ENCODE results near the gene COL4A6. TPM values are rescaled to one million over a fixed set of nuclear protein-coding genes. Genes with fewer than 3 reads are reported as not detected.
A peak's percentile ranks its signal among the peaks of the same experiment; 100 is the strongest.
"Not testable (repeated sequence)": the region's sequence is repeated elsewhere in the genome, so short reads cannot be mapped to it uniquely, and the experiment has no call there.

The COL4A6 gene
- total RNA-seq (ENCODE audit: low replicate concordance): 40.5 and 62.6 TPM in 2 replicates

GRCh38 chrX:108438110-108438623 lies at the start of gene COL4A6:
TSS of gene COL4A6 (minus strand) at chrX:108438422. CDS start at chrX:108438196, 226 bp downstream.
- Mint-ChIP-seq H3K27me3 (ENCODE audit: insufficient read depth, low read depth) (peaks cover 5% of the 10 kb centered on the region), H3K27ac (peak within 1 kb of the TSS; percentile 100), H3K36me3 (peaks cover 10% of the 10 kb centered on the region), H3K4me1 (peaks cover 41% of the 10 kb centered on the region), H3K4me3 (peak within 1 kb of the TSS; percentile 100), H3K9me3 (no peaks in the 10 kb centered on the region)
- H3K36me3 ChIP-seq: peaks cover under 1% of the 10 kb centered on the region
- H3K4me2 ChIP-seq: peak within 1 kb of the TSS; percentile 91
- H2AFZ ChIP-seq (replicated peaks): peak within 1 kb of the TSS; percentile 98
- H4K20me1 ChIP-seq (ENCODE audit: low read depth): no peaks in the 10 kb centered on the region
- H3K9ac ChIP-seq: no peak within 1 kb of the TSS
- H3F3A ChIP-seq (ENCODE audit: low read depth): peaks cover 30% of the 10 kb centered on the region
- H3K9me3 ChIP-seq (ENCODE audit: low read depth): no peaks in the 10 kb centered on the region
- TF ChIP-seq EZH2phosphoT487 (IDR thresholded peaks at IDR 0.05): no peak
- TF ChIP-seq EZH2 (IDR thresholded peaks at IDR 0.05): no peak
- no peak for TF ChIP-seq CTCF (IDR thresholded peaks at IDR 0.05)
- H3K4me3 ChIP-seq: peak within 1 kb of the TSS; percentile 84
- H3K27me3 ChIP-seq: no peaks in the 10 kb centered on the region
- peak; percentile 72 for DNase-seq (ENCODE audit: low spot score)
- peaks cover 55% of the 10 kb centered on the region for H3K79me2 ChIP-seq (ENCODE audit: low read depth)
- peaks cover 31% of the 10 kb centered on the region for H3K4me1 ChIP-seq
- peak within 1 kb of the TSS; percentile 82 for H3K27ac ChIP-seq

- peaks cover 2% of the 10 kb centered on the region for H3K27me3 Mint-ChIP-seq (ENCODE audit: insufficient read depth, low read depth)
- H4K20me1 ChIP-seq (ENCODE audit: low read depth): no peaks in the 10 kb centered on the region
- H3K27ac Mint-ChIP-seq: no peak overlapping the region
- no peak overlapping the region for H3K4me3 Mint-ChIP-seq
- no peaks in the 10 kb centered on the region for H3K4me1 Mint-ChIP-seq
- H3K36me3 Mint-ChIP-seq: peaks cover 75% of the 10 kb centered on the region
- H3K9ac ChIP-seq: no peak overlapping the region
- H3K27me3 ChIP-seq: no peaks in the 10 kb centered on the region
- H3K9me3 ChIP-seq (ENCODE audit: low read depth): no peaks in the 10 kb centered on the region
- no peak for DNase-seq (ENCODE audit: low spot score)
- TF ChIP-seq EZH2phosphoT487 (IDR thresholded peaks at IDR 0.05): no peak
- no peak for TF ChIP-seq CTCF (IDR thresholded peaks at IDR 0.05)
- no peak for TF ChIP-seq EZH2 (IDR thresholded peaks at IDR 0.05)
- H3K36me3 ChIP-seq: no peaks in the 10 kb centered on the region
- H3K27ac ChIP-seq: no peak overlapping the region
- no peak overlapping the region for H2AFZ ChIP-seq (replicated peaks)
- no peaks in the 10 kb centered on the region for H3F3A ChIP-seq (ENCODE audit: low read depth)
- H3K4me1 ChIP-seq: no peaks in the 10 kb centered on the region
- H3K4me2 ChIP-seq: no peak overlapping the region
- H3K79me2 ChIP-seq (ENCODE audit: low read depth): peaks cover 3% of the 10 kb centered on the region
- H3K9me3 Mint-ChIP-seq: peaks cover 56% of the 10 kb centered on the region
- no peak overlapping the region for H3K4me3 ChIP-seq
Measured at GRCh38 chrX:108485960-108486359, 47.7 kb upstream of the COL4A6 start.

GRCh38 chrX:108484251-108484650 lies 46.0 kb upstream of the COL4A6 start:
- H3F3A ChIP-seq (ENCODE audit: low read depth): no peaks in the 10 kb centered on the region
- no peaks in the 10 kb centered on the region for H3K27me3 ChIP-seq
- H3K4me2 ChIP-seq: no peak overlapping the region
- peaks cover 2% of the 10 kb centered on the region for H3K27me3 Mint-ChIP-seq (ENCODE audit: insufficient read depth, low read depth)
- no peaks in the 10 kb centered on the region for H3K4me1 ChIP-seq
- H3K79me2 ChIP-seq (ENCODE audit: low read depth): peaks cover 3% of the 10 kb centered on the region
- H3K27ac Mint-ChIP-seq: no peak overlapping the region
- peaks cover 78% of the 10 kb centered on the region for H3K36me3 Mint-ChIP-seq
- H3K9ac ChIP-seq: no peak overlapping the region
- H3K4me1 Mint-ChIP-seq: no peaks in the 10 kb centered on the region
- no peaks in the 10 kb centered on the region for H4K20me1 ChIP-seq (ENCODE audit: low read depth)
- H3K27ac ChIP-seq: no peak overlapping the region
- H3K36me3 ChIP-seq: no peaks in the 10 kb centered on the region
- H3K9me3 ChIP-seq (ENCODE audit: low read depth): no peaks in the 10 kb centered on the region
- DNase-seq (ENCODE audit: low spot score): no peak
- no peak for TF ChIP-seq EZH2 (IDR thresholded peaks at IDR 0.05)
- no peak for TF ChIP-seq CTCF (IDR thresholded peaks at IDR 0.05)
- TF ChIP-seq EZH2phosphoT487 (IDR thresholded peaks at IDR 0.05): no peak
- no peak overlapping the region for H3K4me3 ChIP-seq
- H3K9me3 Mint-ChIP-seq: peaks cover 72% of the 10 kb centered on the region
- no peak overlapping the region for H3K4me3 Mint-ChIP-seq
- no peak overlapping the region for H2AFZ ChIP-seq (replicated peaks)

GRCh38 chrX:108481528-108481927 lies 43.3 kb upstream of the COL4A6 start:
- not testable (repeated sequence) for H3K9me3 ChIP-seq (ENCODE audit: low read depth); H3K27me3 ChIP-seq; H3K79me2 ChIP-seq (ENCODE audit: low read depth); H3K4me1 ChIP-seq; H3K36me3 ChIP-seq; H3F3A ChIP-seq (ENCODE audit: low read depth); H3K27me3 Mint-ChIP-seq (ENCODE audit: insufficient read depth, low read depth); H3K27ac Mint-ChIP-seq; H3K4me1 Mint-ChIP-seq; H3K9ac ChIP-seq; H4K20me1 ChIP-seq (ENCODE audit: low read depth); DNase-seq (ENCODE audit: low spot score); H3K4me3 Mint-ChIP-seq; H3K4me2 ChIP-seq; H2AFZ ChIP-seq (replicated peaks); H3K4me3 ChIP-seq; H3K27ac ChIP-seq
- peaks cover 83% of the 10 kb centered on the region for H3K36me3 Mint-ChIP-seq
- peaks cover 85% of the 10 kb centered on the region for H3K9me3 Mint-ChIP-seq

All from neural progenitor cell (in vitro differentiated cells).